HepG2 (cell line): ENCODE data around the gene GCNT2. TPM values are rescaled to one million over a fixed set of nuclear protein-coding genes. Genes with fewer than 3 reads are reported as not detected.

Experiments used
- ATAC-seq: fragments of 200-7000 bp; cut with Tn5 transposase; 3 replicates; pipeline ENCODE4 v1.9.1; 2020; ENCODE audit warnings: mild to moderate bottlenecking, moderate library complexity
- BruUV-seq: library from RNA; stranded (reverse); fragments of 400-500 nt; replicated peaks from 2 replicates; lab custom pipeline; 2021; lab: Mats Ljungman, UMichigan
- CTCF ChIA-PET: fragments of 300-600 bp; formaldehyde crosslinking; extraction: SDS; loops from one replicate; lab custom pipeline; 2021; ENCODE audit warnings: low total read pairs, inconsistent platforms, low intra/inter-chr PET ratio; lab: Yijun Ruan, JAX
- POLR2A ChIA-PET: fragments of 350-600 bp; sonication (Branson Sonifier 250); formaldehyde crosslinking; loops from one replicate; lab custom pipeline; 2020; ENCODE audit warnings: antibody characterized with exemption, inconsistent platforms; lab: Yijun Ruan, JAX
- DNase-seq: peaks from one replicate; pipeline ENCODE4 v3.0.0-alpha.2; 2015; ENCODE audit warnings: low spot score
- FAIRE-seq: peaks from 3 replicates; lab custom pipeline; 2011; peaks lifted over from hg19 to GRCh38; lab: Jason Lieb, UNC
- H2AFZ ChIP-seq: one replicate; pipeline ENCODE4 v1.6.1; 2011; ENCODE audit warnings: low read length, inconsistent platforms
- H3K27ac ChIP-seq: fragments of 300-600 bp; 3 replicates; pipeline ENCODE4 v1.8.0; 2011; ENCODE audit warnings: mixed run types, mild to moderate bottlenecking, mixed read lengths, low read length, inconsistent platforms; ENCODE audit not compliant: insufficient read depth; ENCODE audit errors: extremely low read length
- H3K27me3 ChIP-seq, 2 experiments: fragments of 200-600 bp in 1 of 2; 2 replicates in 1 of 2; 3 replicates in 1 of 2; pipeline versions ENCODE4 v1.6.0 to v1.8.0; 2011; ENCODE audit warnings: low read length in 2 of 2, mild to moderate bottlenecking in 2 of 2, moderate library complexity in 2 of 2, inconsistent platforms in 1 of 2; ENCODE audit not compliant: insufficient read depth in 2 of 2, control insufficient read depth in 1 of 2
- H3K36me3 ChIP-seq, 2 experiments: fragments of 200-600 bp in 1 of 2; replicated peaks in 1 of 2; 2 replicates in 1 of 2; 3 replicates in 1 of 2; pipeline versions ENCODE4 v1.5.1 to v1.8.0; 2011; ENCODE audit warnings: low read length in 2 of 2, inconsistent platforms in 1 of 2; ENCODE audit not compliant: insufficient read depth in 2 of 2, control insufficient read depth in 1 of 2
- H3K4me1 ChIP-seq: 2 replicates; pipeline ENCODE4 v1.5.1; 2012; ENCODE audit warnings: low read length, inconsistent platforms; ENCODE audit not compliant: insufficient read depth
- H3K4me2 ChIP-seq: 2 replicates; pipeline ENCODE4 v1.6.0; 2011; ENCODE audit warnings: low read depth, low read length, inconsistent platforms
- H3K4me3 ChIP-seq, 3 experiments: fragments of 200-600 bp in 1 of 3; sonication (generic), shearing (Covaris generic) in 1 of 3; replicated peaks in 1 of 3; 2 replicates each; pipeline ENCODE4 v1.5.1; 2011 to 2016; ENCODE audit warnings: low read length in 3 of 3, inconsistent platforms in 2 of 3, low read depth in 2 of 3, mild to moderate bottlenecking in 2 of 3, control low read depth in 1 of 3, mixed read lengths in 1 of 3; ENCODE audit not compliant: insufficient read depth in 1 of 3
- H3K79me2 ChIP-seq: one replicate; pipeline ENCODE4 v1.6.1; 2011; ENCODE audit warnings: low read length, inconsistent platforms; ENCODE audit not compliant: insufficient read depth
- H3K9ac ChIP-seq: 2 replicates; pipeline ENCODE4 v1.6.0; 2011; ENCODE audit warnings: mild to moderate bottlenecking, low read depth, low read length, inconsistent platforms; ENCODE audit not compliant: insufficient read depth
- H3K9me3 ChIP-seq: 2 replicates; pipeline ENCODE4 v1.5.1; 2012; ENCODE audit warnings: mild to moderate bottlenecking, low read length
- H4K20me1 ChIP-seq: 2 replicates; pipeline ENCODE4 v1.6.0; 2011; ENCODE audit warnings: inconsistent platforms, mild to moderate bottlenecking, low read length, moderate library complexity; ENCODE audit not compliant: insufficient read depth
- ATAD3A ChIP-seq: sonication (generic); formaldehyde crosslinking; IDR thresholded peaks from 2 replicates; pipeline ENCODE4 v1.4.0; 2020; ENCODE audit warnings: missing genetic modification reagents
- HOXA3 ChIP-seq: sonication (generic); formaldehyde crosslinking; IDR thresholded peaks from 2 replicates; pipeline ENCODE4 v1.5.0; 2020; ENCODE audit warnings: missing genetic modification reagents
- NCOA1 ChIP-seq: sonication (generic); formaldehyde crosslinking; IDR thresholded peaks from 2 replicates; pipeline ENCODE4 v1.9.0; 2021; ENCODE audit warnings: missing genetic modification reagents
- NONO ChIP-seq, 2 experiments: fragments of 450-650 bp in 1 of 2; sonication (generic) in 1 of 2; formaldehyde crosslinking in 1 of 2; IDR thresholded peaks in 1 of 2; conservative IDR thresholded peaks in 1 of 2; 2 replicates each; pipeline versions ENCODE4 v1.6.1 to v1.8.0; 2017 to 2022; ENCODE audit warnings: mild to moderate bottlenecking in 1 of 2, missing genetic modification reagents in 1 of 2, moderate library complexity in 1 of 2
- RBM39 ChIP-seq: fragments of 200-400 bp; formaldehyde crosslinking; IDR thresholded peaks from one replicate; pipeline ENCODE4 v1.6.1; 2018; ENCODE audit warnings: antibody characterized with exemption, mild to moderate bottlenecking, low read depth, low read length; ENCODE audit not compliant: poor library complexity, severe bottlenecking
- SOX5 ChIP-seq: IDR thresholded peaks from 2 replicates; pipeline ENCODE4 v1.6.1; 2016; ENCODE audit warnings: borderline replicate concordance
- ZBTB7B ChIP-seq: sonication (generic); formaldehyde crosslinking; IDR thresholded peaks from 2 replicates; pipeline ENCODE4 v1.4.0; 2020; ENCODE audit warnings: missing genetic modification reagents
- ZKSCAN1 ChIP-seq: fragments of 150-350 bp; IDR thresholded peaks from 2 replicates; pipeline ENCODE4 v1.6.1; 2014; ENCODE audit warnings: low read length
- ZNF160 ChIP-seq: sonication (generic); formaldehyde crosslinking; IDR thresholded peaks from 2 replicates; pipeline ENCODE4 v1.8.0; 2022; ENCODE audit warnings: mild to moderate bottlenecking, inconsistent platforms, missing genetic modification reagents
- ZNF777 ChIP-seq: sonication (generic); formaldehyde crosslinking; IDR thresholded peaks from 2 replicates; pipeline ENCODE4 v1.4.0; 2020; ENCODE audit warnings: missing genetic modification reagents
- WGBS: methylation state at CpG from one replicate; pipeline ENCODE4 v1.1.6; 2017; ENCODE audit warnings: low lambda C conversion rate; 5-methylcytosine and 5-hydroxymethylcytosine counted together
- in situ Hi-C: cut with HindIII; loops from 2 replicates; pipeline ENCODE4 v1.10.0; 2017; ENCODE audit warnings: low pct_unique_long_range_greater_than_20kb; ENCODE audit not compliant: extremely low pct_ligation_motif_present
- intact Hi-C: fragments of 100-400 bp; cut with micrococcal nuclease; formaldehyde crosslinking; loops from one replicate; pipeline ENCODE4 v1.10.0; 2022; ENCODE audit not compliant: unreplicated experiment
- polyA plus RNA-seq, 8 experiments: library from polyadenylated mRNA; depleted of rRNA in 3 of 8; stranded (reverse) in 7 of 8; unstranded in 1 of 8; fragments of >200 nt; fragmentation: Illumina TruSeq in 4 of 8; extraction: Trizol in 4 of 8; gene quantifications; 2 replicates each; pipeline versions ENCODE4 v1.2.1 to v1.2.3, GENCODE V29; 2011 to 2016; ENCODE audit warnings: low read depth in 4 of 8, missing spikeins in 1 of 8, mixed read lengths in 1 of 8; ENCODE audit not compliant: insufficient read depth in 1 of 8
- total RNA-seq, 5 experiments: library from RNA; depleted of rRNA; stranded (reverse); fragments of >200 nt; fragmentation: Illumina TruSeq; extraction: Trizol; gene quantifications; 2 replicates each; pipeline ENCODE4 v1.2.3, GENCODE V29; 2016; ENCODE audit warnings: low read depth in 1 of 5
- TF ChIP-seq, protein P1 (sequence below): sonication (generic); formaldehyde crosslinking; IDR thresholded peaks from 2 replicates; pipeline ENCODE4 v1.4.0; 2020; ENCODE audit warnings: missing genetic modification reagents, borderline replicate concordance
- TF ChIP-seq, protein P2 (sequence below): sonication (generic); formaldehyde crosslinking; IDR thresholded peaks from 2 replicates; pipeline ENCODE4 v1.4.0; 2020; ENCODE audit warnings: missing genetic modification reagents
- TF ChIP-seq, protein P3 (sequence below): sonication (generic); formaldehyde crosslinking; IDR thresholded peaks from 2 replicates; pipeline ENCODE4 v1.5.0; 2020; ENCODE audit warnings: missing genetic modification reagents, mild to moderate bottlenecking, borderline replicate concordance
- TF ChIP-seq, protein P4 (sequence below): sonication (generic); formaldehyde crosslinking; IDR thresholded peaks from 2 replicates; pipeline ENCODE4; 2020; ENCODE audit warnings: missing genetic modification reagents, mild to moderate bottlenecking, borderline replicate concordance

GCNT2 gene
- total and polyA plus RNA-seq, 2 of the 13 experiments (the other 11 are each of a cell fraction or from before 2014, with no cell fraction given), result 11.8 to 31.9 TPM

DNA sequence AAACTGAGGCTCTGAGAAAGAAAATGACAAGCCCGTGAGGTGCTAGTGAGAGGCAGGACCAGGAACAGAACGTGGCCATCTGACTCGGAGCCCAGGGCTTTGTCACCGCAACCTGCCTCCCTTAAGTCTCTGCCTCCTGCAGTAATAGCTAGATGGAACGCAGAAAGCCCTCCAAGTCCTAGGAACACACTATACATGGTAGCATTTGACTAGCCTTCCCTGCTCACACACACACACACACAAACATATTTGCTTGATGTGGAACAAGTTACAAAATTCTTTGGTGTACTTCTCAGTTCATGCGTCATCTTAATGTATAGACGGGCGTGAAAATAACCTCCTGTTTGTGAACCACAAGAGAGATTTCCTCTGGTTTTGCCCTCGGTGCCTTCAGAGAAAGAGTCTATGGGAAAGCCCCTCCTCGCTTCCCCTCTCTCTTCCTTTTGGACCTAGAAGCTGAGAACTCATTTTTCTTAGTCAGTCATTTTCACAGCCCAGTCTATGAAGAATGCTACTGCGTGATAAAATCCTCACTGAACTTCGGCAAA lies 134.4 kb downstream of the GCNT2 start (continued):
- TF ChIP-seq, protein P1, sequence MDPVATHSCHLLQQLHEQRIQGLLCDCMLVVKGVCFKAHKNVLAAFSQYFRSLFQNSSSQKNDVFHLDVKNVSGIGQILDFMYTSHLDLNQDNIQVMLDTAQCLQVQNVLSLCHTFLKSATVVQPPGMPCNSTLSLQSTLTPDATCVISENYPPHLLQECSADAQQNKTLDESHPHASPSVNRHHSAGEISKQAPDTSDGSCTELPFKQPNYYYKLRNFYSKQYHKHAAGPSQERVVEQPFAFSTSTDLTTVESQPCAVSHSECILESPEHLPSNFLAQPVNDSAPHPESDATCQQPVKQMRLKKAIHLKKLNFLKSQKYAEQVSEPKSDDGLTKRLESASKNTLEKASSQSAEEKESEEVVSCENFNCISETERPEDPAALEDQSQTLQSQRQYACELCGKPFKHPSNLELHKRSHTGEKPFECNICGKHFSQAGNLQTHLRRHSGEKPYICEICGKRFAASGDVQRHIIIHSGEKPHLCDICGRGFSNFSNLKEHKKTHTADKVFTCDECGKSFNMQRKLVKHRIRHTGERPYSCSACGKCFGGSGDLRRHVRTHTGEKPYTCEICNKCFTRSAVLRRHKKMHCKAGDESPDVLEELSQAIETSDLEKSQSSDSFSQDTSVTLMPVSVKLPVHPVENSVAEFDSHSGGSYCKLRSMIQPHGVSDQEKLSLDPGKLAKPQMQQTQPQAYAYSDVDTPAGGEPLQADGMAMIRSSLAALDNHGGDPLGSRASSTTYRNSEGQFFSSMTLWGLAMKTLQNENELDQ (CRISPR knock-in tag), result no peak
- TF ChIP-seq NONO (IDR thresholded peaks at IDR 0.05) (no peak), NONO (CRISPR knock-in tag; conservative IDR thresholded peaks at IDR 0.05) (no peak), HOXA3 (CRISPR knock-in tag) (no peak), ZBTB7B (no peak)
- TF ChIP-seq, protein P2, sequence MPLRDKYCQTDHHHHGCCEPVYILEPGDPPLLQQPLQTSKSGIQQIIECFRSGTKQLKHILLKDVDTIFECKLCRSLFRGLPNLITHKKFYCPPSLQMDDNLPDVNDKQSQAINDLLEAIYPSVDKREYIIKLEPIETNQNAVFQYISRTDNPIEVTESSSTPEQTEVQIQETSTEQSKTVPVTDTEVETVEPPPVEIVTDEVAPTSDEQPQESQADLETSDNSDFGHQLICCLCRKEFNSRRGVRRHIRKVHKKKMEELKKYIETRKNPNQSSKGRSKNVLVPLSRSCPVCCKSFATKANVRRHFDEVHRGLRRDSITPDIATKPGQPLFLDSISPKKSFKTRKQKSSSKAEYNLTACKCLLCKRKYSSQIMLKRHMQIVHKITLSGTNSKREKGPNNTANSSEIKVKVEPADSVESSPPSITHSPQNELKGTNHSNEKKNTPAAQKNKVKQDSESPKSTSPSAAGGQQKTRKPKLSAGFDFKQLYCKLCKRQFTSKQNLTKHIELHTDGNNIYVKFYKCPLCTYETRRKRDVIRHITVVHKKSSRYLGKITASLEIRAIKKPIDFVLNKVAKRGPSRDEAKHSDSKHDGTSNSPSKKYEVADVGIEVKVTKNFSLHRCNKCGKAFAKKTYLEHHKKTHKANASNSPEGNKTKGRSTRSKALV (CRISPR knock-in tag), result no peak

DNA sequence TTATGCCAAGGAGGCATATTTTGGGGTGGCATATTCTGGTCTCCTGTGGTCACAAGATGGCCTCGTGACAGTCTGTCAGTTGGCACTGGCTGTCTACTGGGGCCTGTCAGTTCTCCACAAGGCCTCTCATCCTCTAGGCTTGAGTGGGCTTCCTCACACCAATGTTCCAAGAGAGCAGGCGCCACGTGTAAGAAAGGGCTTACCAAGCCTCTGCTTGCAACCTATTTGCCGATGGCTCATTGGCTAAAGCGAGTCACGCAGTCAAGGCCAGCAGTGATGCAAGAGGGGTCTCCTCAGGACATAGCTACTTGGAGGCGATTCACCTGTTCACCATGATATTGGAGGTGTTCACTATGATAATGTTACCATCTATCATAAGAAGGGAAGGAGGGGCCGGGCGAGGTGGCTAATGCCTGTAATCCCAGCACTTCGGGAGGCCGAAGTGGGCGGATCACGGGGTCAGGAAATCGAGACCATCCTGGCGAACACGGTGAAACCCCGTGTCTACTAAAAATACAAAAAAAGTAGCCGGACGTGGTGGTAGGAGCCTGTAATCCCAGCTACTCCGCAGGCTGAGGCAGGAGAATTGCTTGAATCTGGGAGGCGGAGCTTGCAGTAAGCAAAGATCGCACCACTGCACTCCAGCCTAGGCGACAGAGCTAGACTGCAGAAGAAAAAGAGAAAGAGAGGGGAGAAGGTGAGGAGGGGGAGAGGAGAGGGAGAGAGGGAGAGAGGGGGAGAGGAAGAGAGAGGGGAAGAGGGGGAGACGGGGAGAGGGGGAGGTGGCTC lies 138.0 kb downstream of the GCNT2 start:
- Histone ChIP-seq H3K4me1 (0 out of 2 replicates have a peak, but pooled peaks cover 6% of the 10 kb centered on the region), H3K9me3 (no peaks in the 10 kb centered on the region), H3K36me3 (no peaks in the 10 kb centered on the region), H3K27ac (no peak overlapping the region), H4K20me1 (no peaks in the 10 kb centered on the region), H3K79me2 (no peaks in the 10 kb centered on the region), H3K9ac (no peak overlapping the region), H3K4me2 (no peak overlapping the region), H3K27me3 (peaks cover 0 to 12% of the 10 kb centered on the region in 2 experiments; a peak in 3 of 5 replicates), H3K4me3 (no peak overlapping the region), H2AFZ (no peak overlapping the region)
- DNase-seq, result no peak
- no TSS peak for BruUV-seq
- ChIA-PET POLR2A (interaction anchor here (0.8 kb wide), 1 partner anchor 36 kb away, joined by 3 read pairs; the partner anchor contains the start of genes C6orf52 and PAK1IP1), CTCF (no interaction called here)
- in situ Hi-C loops, result no loop called here
- no peak for FAIRE-seq
- ATAC-seq, result no peak
- 69% methylated on average over 24 of the region's 24 CpGs for WGBS
- intact Hi-C loops, result loop anchor here (5.0 kb wide), 1 partner anchor 1793 kb away; no protein-coding TSS in a partner anchor
- TF ChIP-seq ZKSCAN1 (no peak), ATAD3A (CRISPR knock-in tag) (no peak), ZNF160 (CRISPR knock-in tag) (no peak), RBM39 (no peak), SOX5 (no peak), ZNF777 (no peak), NCOA1 (CRISPR knock-in tag) (no peak)
- TF ChIP-seq, protein P3, sequence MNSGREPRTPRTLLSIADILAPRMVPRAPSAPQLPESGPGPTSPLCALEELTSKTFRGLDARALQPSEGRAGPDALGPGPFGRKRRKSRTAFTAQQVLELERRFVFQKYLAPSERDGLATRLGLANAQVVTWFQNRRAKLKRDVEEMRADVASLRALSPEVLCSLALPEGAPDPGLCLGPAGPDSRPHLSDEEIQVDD (CRISPR knock-in tag), result no peak
- TF ChIP-seq, protein P4, sequence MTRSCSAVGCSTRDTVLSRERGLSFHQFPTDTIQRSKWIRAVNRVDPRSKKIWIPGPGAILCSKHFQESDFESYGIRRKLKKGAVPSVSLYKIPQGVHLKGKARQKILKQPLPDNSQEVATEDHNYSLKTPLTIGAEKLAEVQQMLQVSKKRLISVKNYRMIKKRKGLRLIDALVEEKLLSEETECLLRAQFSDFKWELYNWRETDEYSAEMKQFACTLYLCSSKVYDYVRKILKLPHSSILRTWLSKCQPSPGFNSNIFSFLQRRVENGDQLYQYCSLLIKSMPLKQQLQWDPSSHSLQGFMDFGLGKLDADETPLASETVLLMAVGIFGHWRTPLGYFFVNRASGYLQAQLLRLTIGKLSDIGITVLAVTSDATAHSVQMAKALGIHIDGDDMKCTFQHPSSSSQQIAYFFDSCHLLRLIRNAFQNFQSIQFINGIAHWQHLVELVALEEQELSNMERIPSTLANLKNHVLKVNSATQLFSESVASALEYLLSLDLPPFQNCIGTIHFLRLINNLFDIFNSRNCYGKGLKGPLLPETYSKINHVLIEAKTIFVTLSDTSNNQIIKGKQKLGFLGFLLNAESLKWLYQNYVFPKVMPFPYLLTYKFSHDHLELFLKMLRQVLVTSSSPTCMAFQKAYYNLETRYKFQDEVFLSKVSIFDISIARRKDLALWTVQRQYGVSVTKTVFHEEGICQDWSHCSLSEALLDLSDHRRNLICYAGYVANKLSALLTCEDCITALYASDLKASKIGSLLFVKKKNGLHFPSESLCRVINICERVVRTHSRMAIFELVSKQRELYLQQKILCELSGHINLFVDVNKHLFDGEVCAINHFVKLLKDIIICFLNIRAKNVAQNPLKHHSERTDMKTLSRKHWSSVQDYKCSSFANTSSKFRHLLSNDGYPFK (CRISPR knock-in tag), result no peak
